Omental fat pad (tissue), 4 donors: ENCODE results near the gene DKKL1. TPM values are rescaled to one million over a fixed set of nuclear protein-coding genes. Genes with fewer than 3 reads are reported as not detected.

Source experiments
- ATAC-seq: fragments of 150-250 bp; one replicate; pipeline ENCODE4 v1.9.1; 2016; ENCODE audit warnings: mild to moderate bottlenecking, moderate library complexity; ENCODE audit not compliant: low FRiP score
- DNase-seq: peaks from one replicate; pipeline ENCODE4 v3.0.0-alpha.2; 2019; ENCODE audit warnings: low spot score
- CTCF ChIP-seq, 3 donors: fragments of 450-650 bp; IDR thresholded peaks; one replicate each; pipeline ENCODE4 v1.5.1; 2016 to 2017; ENCODE audit warnings: antibody characterized with exemption in 3 of 3, mild to moderate bottlenecking in 3 of 3, moderate library complexity in 2 of 3
- total RNA-seq, 4 donors: library from RNA; depleted of rRNA; stranded (reverse); fragments of >200 nt; gene quantifications; one replicate each; pipeline ENCODE4 v1.1.0, GENCODE V29; 2016

The DKKL1 gene
- total RNA-seq, 4 donors from 2014 or later: not detected

DNA sequence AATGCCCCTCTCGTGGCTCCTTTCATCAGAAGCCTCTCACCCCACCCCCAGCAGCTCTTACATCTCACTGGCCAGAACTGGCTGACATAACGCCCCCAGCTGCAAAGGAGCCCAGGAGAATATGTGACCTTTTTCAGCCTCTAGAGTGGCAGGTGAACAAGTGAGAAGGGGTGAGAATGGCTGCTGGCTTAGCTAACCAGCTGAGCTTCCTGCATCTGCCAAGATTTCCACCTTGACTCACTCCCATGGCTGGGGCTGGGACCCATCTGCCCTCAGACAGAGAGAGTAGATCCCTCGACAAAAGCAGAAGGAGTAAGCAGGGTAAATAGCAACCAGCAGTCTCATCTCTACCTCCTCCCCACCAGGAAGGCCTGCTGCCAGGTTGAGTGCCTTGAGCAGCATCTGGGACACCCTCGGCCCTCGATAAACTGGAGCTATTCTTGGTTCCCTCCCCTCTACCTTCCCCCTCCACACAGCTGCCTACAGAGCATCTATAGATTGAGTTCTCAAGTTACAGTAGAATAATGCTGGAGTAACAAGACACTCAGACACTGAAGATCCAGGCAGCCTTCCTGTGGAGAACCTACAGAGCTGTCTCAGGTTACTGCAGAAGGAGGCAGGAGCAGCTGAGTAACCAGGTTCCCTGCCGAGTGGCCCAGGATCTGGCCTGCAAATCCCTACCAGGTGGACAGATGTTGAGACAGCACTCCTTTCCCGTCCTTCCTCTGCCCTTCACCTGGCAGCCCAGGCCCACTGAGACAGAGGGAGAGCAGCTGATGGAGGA is 39.9 kb downstream of the DKKL1 start:
- ATAC-seq (no peak), DNase-seq (no peak)
- TF ChIP-seq CTCF (IDR thresholded peaks at IDR 0.05): no peak

GRCh38 chr19:49407079-49407478 is 43.4 kb downstream of the DKKL1 start:
- ATAC-seq: no peak
- no peak for TF ChIP-seq CTCF (IDR thresholded peaks at IDR 0.05)
- DNase-seq: no peak

DNA sequence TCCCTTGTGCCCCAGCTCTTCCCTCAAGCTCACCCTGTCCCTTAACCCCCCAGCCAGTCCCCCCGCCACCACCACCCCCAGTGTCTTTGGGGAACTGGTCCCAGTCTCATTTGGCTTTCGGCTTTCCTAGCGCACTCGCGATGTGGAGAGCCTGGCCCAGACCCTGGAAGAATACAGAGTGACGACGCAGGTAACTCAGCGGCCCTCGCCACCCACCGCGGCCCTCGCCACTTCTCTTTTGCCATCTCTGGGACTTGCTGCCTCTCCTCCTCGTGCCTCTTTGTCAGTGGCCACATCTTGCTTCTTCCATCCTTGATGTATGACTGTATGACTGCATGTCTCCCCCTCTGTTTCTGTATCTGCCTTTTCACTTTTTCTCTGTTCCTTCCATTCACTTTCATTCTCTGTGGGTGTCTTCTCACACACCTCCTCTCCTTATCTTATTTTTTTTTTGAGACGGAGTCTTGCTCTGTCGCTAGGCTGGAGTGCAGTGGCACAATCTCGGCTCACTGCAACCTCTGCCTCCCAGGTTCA is 43.9 kb downstream of the DKKL1 start:
- ATAC-seq: no peak
- TF ChIP-seq CTCF (IDR thresholded peaks at IDR 0.05): no peak
- DNase-seq: no peak

GRCh38 chr19:49408816-49409440 is 45.3 kb downstream of the DKKL1 start:
- ATAC-seq: no peak
- no peak for TF ChIP-seq CTCF (IDR thresholded peaks at IDR 0.05)
- DNase-seq: no peak

DNA sequence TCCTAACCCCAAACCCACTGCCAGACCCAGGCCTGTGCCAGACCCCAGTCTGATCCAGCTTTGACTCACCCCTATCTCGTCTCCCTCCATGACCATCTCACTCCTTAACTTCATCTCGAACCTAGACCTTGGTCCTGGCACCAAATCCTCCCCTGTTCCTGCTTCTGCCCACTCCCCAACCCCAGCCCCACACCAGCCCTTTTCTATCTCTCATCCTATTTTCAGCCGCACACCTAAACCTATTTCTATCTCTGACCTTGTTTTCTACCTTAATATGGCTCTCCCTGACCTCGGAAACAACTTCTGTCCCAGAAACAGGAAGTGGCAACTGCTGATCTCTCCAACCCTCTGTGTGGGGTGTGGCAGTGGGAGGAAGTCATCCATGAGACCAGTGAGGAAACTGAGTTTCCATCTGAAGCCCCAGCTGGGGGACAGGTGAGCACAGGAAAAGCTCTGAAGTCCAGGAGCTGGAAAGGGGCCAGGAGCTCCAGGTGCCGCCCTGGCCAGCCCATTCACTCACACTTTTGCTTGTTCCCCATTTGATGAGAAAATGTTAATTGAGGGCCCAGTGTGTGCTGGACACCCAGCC is 45.9 kb downstream of the DKKL1 start:
- no peak for DNase-seq
- no peak for TF ChIP-seq CTCF (IDR thresholded peaks at IDR 0.05)
- ATAC-seq: no peak

GRCh38 chr19:49411681-49412326 is 48.1 kb downstream of the DKKL1 start:
- DNase-seq: no peak

More at GRCh38 chr19:49411681-49412326, 48.1 kb downstream of the DKKL1 start:
- no peak for ATAC-seq
- TF ChIP-seq CTCF (IDR thresholded peaks at IDR 0.05): no peak
